ENCODE data around the gene CDK9. TPM values are rescaled to one million over a fixed set of nuclear protein-coding genes. Genes with fewer than 3 reads are reported as not detected.
"Not testable (repeated sequence)": the region's sequence is repeated elsewhere in the genome, so short reads cannot be mapped to it uniquely, and the experiment has no call there.

The CDK9 gene
- total RNA-seq, 1 donor from 2014 or later = 116 TPM

GRCh38 chr9:127828262-127829031, 42.6 kb downstream of the CDK9 start:
- DNase-seq = peak; percentile 79

- no peak for DNase-seq
Observed at GRCh38 chr9:127829205-127829906, 43.5 kb downstream of the CDK9 start.

- DNase-seq = no peak
Observed at GRCh38 chr9:127832248-127832647, 46.4 kb downstream of the CDK9 start.

DNA sequence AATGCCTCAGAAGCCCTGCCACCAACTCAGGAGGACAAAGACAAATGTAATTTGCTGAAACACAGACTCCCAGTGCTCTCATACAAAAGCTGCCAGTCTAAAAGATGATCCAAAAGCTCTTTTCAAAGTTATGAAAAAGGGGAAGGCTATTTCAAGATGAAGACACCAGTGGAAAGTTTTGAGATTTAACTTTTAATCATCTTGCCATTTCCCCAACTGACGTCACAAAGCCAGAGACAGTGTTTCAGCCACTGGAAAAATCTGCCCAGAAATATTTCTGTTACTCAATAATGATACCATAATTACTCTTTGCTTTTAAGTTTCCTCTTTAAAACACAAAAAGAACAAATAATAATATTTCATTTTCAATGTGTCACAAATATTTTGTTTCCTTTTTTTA, 47.7 kb downstream of the CDK9 start:
- no peak for DNase-seq

DNA sequence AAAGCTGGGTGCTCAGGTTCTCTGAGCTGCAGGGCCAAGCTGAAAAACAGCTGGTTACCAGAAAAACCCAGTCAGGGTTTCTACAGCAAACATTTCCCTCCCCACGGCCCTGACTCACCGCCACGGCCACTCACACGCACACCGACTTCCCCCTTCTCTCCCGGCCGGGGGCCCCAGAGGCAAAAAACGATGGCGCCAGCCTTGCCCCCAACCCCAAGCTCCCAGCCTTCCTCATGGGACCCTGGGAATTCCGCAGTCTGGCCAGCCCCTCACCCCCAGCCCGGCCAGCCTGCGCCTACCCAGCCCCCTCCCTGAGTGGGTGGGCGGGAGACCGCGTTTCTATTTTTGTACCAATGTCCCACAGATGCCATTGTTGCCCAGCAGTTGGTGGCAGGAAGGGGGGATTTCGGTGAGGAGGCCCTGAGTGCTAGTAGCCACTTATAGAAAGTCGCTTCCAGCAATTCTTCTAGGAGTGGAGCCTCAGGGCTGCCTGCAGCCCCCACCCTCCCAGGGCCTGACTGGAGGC, 50.2 kb downstream of the CDK9 start:
- DNase-seq = peak; percentile 83

GRCh38 chr9:127836561-127836960, 50.7 kb downstream of the CDK9 start:
- DNase-seq = not testable (repeated sequence)

DNA sequence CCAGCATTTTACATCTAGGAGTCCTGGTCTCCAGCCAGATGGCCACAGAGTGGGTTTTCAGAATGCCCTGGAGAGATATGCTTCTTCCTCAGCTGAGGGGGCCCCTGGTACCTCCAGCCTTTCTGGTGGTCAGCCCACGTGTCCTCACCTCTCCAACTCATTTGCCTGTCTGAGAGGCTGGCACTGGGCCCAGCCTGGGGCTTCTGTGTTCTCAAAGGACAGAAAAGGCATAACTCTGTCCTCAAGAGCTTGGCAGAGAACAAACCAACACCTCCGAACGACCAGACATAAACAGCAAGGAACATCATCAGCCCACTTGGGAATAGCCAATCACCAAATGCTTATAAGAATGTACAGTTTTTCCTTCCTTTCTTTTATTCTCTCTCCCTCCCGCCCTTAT, 51.5 kb downstream of the CDK9 start:
- no peak for DNase-seq

DNA sequence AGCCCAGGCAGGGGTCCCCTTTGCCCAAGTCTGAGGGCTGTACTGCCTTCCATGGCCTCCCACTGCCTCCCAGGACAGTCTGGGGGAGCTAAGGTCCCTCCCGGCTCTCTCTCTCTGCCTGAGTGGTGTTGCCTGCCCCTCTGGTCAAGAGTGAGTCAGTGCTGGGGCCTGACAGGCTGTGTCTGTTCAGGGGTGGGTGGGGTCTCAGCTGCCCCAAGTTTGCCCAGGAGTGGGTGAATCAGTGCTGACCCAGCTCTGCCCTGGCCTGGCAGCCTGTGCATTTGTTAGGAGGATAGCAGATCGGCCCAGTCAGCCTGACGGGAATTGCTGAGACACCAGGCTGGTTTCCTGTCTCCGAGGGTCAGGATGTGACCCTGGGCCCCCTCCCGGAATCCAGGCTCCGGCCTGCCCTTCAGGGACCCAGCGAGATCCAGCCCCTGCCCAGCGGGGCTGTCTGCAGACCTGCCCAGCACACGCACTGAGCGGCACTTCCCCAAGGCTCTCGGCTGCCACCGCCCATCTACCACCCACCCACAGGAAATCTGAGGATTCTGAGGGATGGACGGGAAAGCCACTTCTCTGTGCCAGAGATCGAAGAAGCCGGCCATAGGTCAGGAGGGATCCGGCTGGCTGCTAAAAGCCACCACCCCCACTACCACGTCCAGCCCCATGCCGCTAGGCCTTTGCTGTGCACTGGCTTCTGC, 52.7 kb downstream of the CDK9 start:
- DNase-seq = peak; percentile 98

Other genes starting within 250 kb of the CDK9 start
- gene STXBP1, start 173.8 kb upstream of the CDK9 start, total RNA-seq = 24.7 and 34.0 TPM in 2 replicates
- gene CFAP157, start 79.0 kb upstream of the CDK9 start, total RNA-seq = not detected in 2 replicates
- gene PTRH1, start 70.4 kb upstream of the CDK9 start, total RNA-seq = 22.3 and 24.7 TPM in 2 replicates
- gene TTC16, start 70.0 kb upstream of the CDK9 start, total RNA-seq = not detected in 2 replicates
- 7.7 and 13.2 TPM in 2 replicates for gene TOR2A, start 50.7 kb upstream of the CDK9 start, total RNA-seq
- 77.8 and 95.6 TPM in 2 replicates for gene SH2D3C, start 7.4 kb upstream of the CDK9 start, total RNA-seq
- 64.2 and 93.8 TPM in 2 replicates for gene FPGS, start 16.8 kb downstream of the CDK9 start, total RNA-seq
- 84.2 and 165 TPM in 2 replicates for gene ENG, start 68.6 kb downstream of the CDK9 start, total RNA-seq
- 22.0 and 42.2 TPM in 2 replicates for gene AK1, start 91.6 kb downstream of the CDK9 start, total RNA-seq
- gene ST6GALNAC6, start 113.6 kb downstream of the CDK9 start, total RNA-seq = 33.2 and 44.8 TPM in 2 replicates
- gene ST6GALNAC4, start 131.0 kb downstream of the CDK9 start, total RNA-seq = 50.0 and 98.0 TPM in 2 replicates
- gene PIP5KL1, start 144.7 kb downstream of the CDK9 start, total RNA-seq = 0.51 and 0.70 TPM in 2 replicates
- gene DPM2, start 151.8 kb downstream of the CDK9 start, total RNA-seq = 8.5 and 9.9 TPM in 2 replicates
- 8.3 and 34.4 TPM in 2 replicates for gene EEIG1, start 195.0 kb downstream of the CDK9 start, total RNA-seq

All from dermis blood vessel endothelial cell (primary cell).